Pericardium fibroblast (primary cell): Measurements from ENCODE around the gene RSPH9. TPM values are rescaled to one million over a fixed set of nuclear protein-coding genes. Genes with fewer than 3 reads are reported as not detected.

Experiments
- total RNA-seq: library from RNA; depleted of rRNA; stranded (reverse); fragments of >200 nt; gene quantifications from 2 replicates; pipeline ENCODE4 v1.2.3, GENCODE V29; 2015

The RSPH9 gene
- 0.47 and 1.2 TPM in 2 replicates for total RNA-seq

DNA sequence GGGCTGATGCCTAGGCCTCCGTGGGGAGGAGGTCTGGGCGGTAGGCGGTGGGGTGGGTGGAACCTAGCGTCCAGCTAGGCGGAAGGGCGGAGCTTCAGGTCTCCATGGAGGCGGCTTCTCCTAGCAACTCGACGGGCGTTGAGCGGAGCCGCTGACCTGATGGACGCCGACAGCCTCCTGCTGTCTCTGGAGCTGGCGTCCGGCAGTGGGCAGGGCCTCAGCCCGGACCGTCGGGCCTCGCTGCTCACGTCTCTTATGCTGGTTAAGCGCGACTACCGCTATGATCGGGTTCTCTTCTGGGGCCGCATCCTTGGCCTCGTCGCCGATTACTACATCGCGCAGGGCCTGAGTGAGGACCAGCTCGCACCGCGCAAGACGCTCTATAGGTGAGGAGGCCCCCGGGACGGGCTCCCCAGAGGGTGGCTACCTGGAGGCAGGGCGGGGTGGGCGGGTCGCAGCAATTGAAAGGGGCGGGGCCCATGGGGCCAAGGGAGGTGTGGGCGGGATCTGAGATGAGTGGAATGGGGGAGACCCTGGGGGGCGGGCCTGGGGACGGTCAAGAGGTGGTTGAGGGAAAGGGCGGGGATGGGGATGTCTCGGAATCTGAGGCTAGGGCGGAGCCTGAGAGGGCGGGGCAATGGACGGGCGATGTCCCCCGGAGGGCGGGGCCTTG lies at the start of gene RSPH9:
TSS of gene RSPH9 (plus strand) at position 97 of the 673 bp plus-strand sequence. CDS start at position 160, 63 bp downstream.

DNA sequence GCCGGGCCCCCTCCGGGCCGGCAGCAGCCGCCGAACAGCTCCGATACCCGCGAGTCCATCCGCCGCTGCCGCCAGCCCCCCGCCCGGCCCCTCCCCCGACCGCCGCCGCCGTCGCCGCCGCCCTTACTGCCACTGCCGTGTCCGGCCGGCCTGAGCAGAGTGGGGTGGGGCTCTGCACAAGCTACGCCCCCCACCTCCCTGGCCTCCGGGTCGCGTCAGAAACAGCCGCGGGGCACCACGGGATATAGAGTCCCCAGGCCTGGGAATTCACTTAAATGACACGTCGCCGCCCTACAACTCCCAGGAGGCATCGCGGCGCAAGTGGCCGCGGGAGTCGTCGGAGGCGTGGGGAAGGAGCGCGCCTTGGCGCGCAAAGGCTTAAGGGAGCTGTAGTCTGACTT lies 15.7 kb upstream of the RSPH9 start, which contains the start of gene GTPBP2:
TSS of gene GTPBP2 (minus strand) at position 161 of the 401 bp plus-strand sequence. CDS start at position 59, 102 bp downstream.

DNA sequence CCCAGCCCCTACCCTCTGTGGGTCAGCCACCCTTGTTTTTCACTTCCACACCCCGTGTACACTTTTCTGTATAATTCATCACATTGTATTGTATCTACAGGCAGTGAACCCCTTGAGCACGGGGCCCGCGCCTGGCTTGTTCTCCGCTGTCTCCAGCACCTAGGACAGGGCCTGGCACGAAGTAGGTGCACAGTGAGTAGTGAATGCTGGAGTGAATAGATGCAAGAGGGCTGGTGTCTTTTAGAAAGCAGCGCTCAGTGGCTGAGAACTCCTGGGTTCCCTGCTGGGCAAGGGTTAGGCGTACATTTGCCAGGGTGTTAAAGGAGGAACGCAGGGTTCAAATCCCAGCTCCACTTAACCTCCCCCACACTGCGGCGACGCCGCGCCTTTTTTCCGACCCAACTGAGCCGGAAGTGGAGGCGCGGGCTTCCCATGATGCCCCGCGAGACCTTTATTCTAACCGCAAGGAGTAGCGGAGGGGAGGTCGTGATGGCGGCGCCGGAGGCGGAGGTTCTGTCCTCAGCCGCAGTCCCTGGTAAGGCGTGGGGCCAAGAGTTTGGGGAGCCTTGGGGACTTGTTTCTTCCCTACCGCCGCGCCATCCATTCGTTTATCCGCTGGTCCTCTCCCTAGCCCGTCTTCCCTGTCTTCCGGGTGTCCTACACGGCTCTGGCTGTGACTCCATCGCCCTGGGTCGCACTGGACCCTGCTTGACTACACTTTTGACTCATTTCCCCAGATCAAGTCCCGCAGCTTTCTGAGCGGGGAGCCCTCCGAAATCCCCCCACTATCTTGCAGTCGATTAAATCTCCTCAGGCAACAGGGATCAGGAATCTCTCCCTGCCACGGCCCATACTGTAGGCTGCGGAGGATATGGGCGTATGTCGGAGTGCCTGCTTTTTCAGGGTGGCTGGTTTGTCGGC lies 9.2 kb upstream of the RSPH9 start, which contains the start of gene MAD2L1BP:
TSS of gene MAD2L1BP (plus strand) at position 454 of the 921 bp plus-strand sequence. CDS start at position 490, 36 bp downstream.

GRCh38 chr6:43687437-43688347 lies 42.9 kb downstream of the RSPH9 start, which contains the start of gene MRPS18A:
MRPS18A (minus strand) TSS chr6:43687791; CDS start chr6:43687779, 12 bp downstream.

Other genes starting within 250 kb of the RSPH9 start
- 17.2 and 17.5 TPM in 2 replicates for gene ABCC10, start 217.5 kb upstream of the RSPH9 start, total RNA-seq
- gene DLK2, start 189.5 kb upstream of the RSPH9 start, total RNA-seq, result 0.23 and 5.8 TPM in 2 replicates
- 16.1 and 21.8 TPM in 2 replicates for gene TJAP1, start 167.5 kb upstream of the RSPH9 start, total RNA-seq
- gene LRRC73, start 134.7 kb upstream of the RSPH9 start, total RNA-seq, result 0.35 and 1.5 TPM in 2 replicates
- 119 and 131 TPM in 2 replicates for gene YIPF3, start 128.1 kb upstream of the RSPH9 start, total RNA-seq
- gene POLR1C, start 127.9 kb upstream of the RSPH9 start, total RNA-seq, result 18.2 and 19.7 TPM in 2 replicates
- 13.3 and 54.6 TPM in 2 replicates for gene XPO5, start 69.0 kb upstream of the RSPH9 start, total RNA-seq
- 11.3 and 29.1 TPM in 2 replicates for gene POLH, start 68.9 kb upstream of the RSPH9 start, total RNA-seq
- 35.7 and 53.8 TPM in 2 replicates for gene GTPBP2, start 15.8 kb upstream of the RSPH9 start, total RNA-seq
- gene MAD2L1BP, start 9.2 kb upstream of the RSPH9 start, total RNA-seq, result 25.4 and 29.5 TPM in 2 replicates
- 30.8 and 47.1 TPM in 2 replicates for gene MRPS18A, start 42.8 kb downstream of the RSPH9 start, total RNA-seq
- gene VEGFA, start 125.2 kb downstream of the RSPH9 start, total RNA-seq, result 134 and 143 TPM in 2 replicates